H9 (cell line): ENCODE data around the gene HCRT. TPM values are rescaled to one million over a fixed set of nuclear protein-coding genes. Genes with fewer than 3 reads are reported as not detected.

ENCODE experiments used
- DNase-seq: peaks from one replicate; pipeline ENCODE4 v3.0.0-alpha.2; 2017
- H2AFZ ChIP-seq: one replicate; pipeline ENCODE4 v1.6.1; 2013; ENCODE audit warnings: mild to moderate bottlenecking, low read length, control low read depth, moderate library complexity
- H2AK5ac ChIP-seq: 2 replicates; pipeline ENCODE4 v1.6.1; 2013; ENCODE audit warnings: low read length, control low read depth, mixed read lengths; ENCODE audit not compliant: insufficient read length
- H2BK120ac ChIP-seq: one replicate; pipeline ENCODE4 v1.6.1; 2013; ENCODE audit warnings: low read depth, mild to moderate bottlenecking, low read length, control low read depth, inconsistent platforms; ENCODE audit not compliant: poor library complexity, severe bottlenecking
- H2BK12ac ChIP-seq: 2 replicates; pipeline ENCODE4 v1.6.1; 2013; ENCODE audit warnings: low read length, control low read depth, mixed read lengths, low read depth; ENCODE audit not compliant: insufficient read length
- H2BK15ac ChIP-seq: 2 replicates; pipeline ENCODE4 v1.6.1; 2013; ENCODE audit warnings: low read depth, low read length, control low read depth
- H2BK20ac ChIP-seq: one replicate; pipeline ENCODE4 v1.6.1; 2013; ENCODE audit warnings: low read depth, mild to moderate bottlenecking, low read length, control low read depth, inconsistent platforms; ENCODE audit not compliant: poor library complexity, severe bottlenecking
- H2BK5ac ChIP-seq: 2 replicates; pipeline ENCODE4 v1.6.1; 2013; ENCODE audit warnings: low read length, control low read depth, mixed read lengths; ENCODE audit not compliant: insufficient read length
- H3K14ac ChIP-seq: 2 replicates; pipeline ENCODE4 v1.6.1; 2013; ENCODE audit warnings: low read length, control low read depth; ENCODE audit not compliant: insufficient read depth
- H3K18ac ChIP-seq: 2 replicates; pipeline ENCODE4 v1.6.1; 2013; ENCODE audit warnings: low read depth, mild to moderate bottlenecking, mixed read lengths, low read length, control low read depth; ENCODE audit not compliant: insufficient read length
- H3K23ac ChIP-seq: 2 replicates; pipeline ENCODE4 v1.6.1; 2013; ENCODE audit warnings: low read length, control low read depth, mixed read lengths, low read depth; ENCODE audit not compliant: insufficient read length
- H3K23me2 ChIP-seq: 2 replicates; pipeline ENCODE4 v1.6.1; 2013; ENCODE audit warnings: low read depth, mild to moderate bottlenecking, mixed read lengths, low read length, control low read depth; ENCODE audit not compliant: insufficient read length, poor library complexity, severe bottlenecking
- H3K27ac ChIP-seq: 2 replicates; pipeline ENCODE4 v1.5.1; 2013; ENCODE audit warnings: low read length, control low read depth, mixed read lengths, low read depth; ENCODE audit not compliant: insufficient read length
- H3K27me3 ChIP-seq: 2 replicates; pipeline ENCODE4 v1.6.1; 2013; ENCODE audit warnings: low read length, control low read depth, inconsistent platforms; ENCODE audit not compliant: insufficient read depth
- H3K4ac ChIP-seq: 2 replicates; pipeline ENCODE4 v1.6.1; 2013; ENCODE audit warnings: low read depth, mild to moderate bottlenecking, control low read depth, inconsistent platforms, low read length, moderate library complexity
- H3K4me1 ChIP-seq: 2 replicates; pipeline ENCODE4 v1.6.1; 2013; ENCODE audit warnings: low read length, control low read depth, inconsistent platforms; ENCODE audit not compliant: insufficient read depth
- H3K4me2 ChIP-seq: 2 replicates; pipeline ENCODE4 v1.6.1; 2013; ENCODE audit warnings: low read length, control low read depth, mixed read lengths; ENCODE audit not compliant: insufficient read length, insufficient read depth
- H3K56ac ChIP-seq: 2 replicates; pipeline ENCODE4 v1.6.1; 2013; ENCODE audit warnings: low read depth, mild to moderate bottlenecking, mixed read lengths, low read length, control low read depth; ENCODE audit not compliant: insufficient read length
- H3K79me1 ChIP-seq: 2 replicates; pipeline ENCODE4 v1.6.1; 2013; ENCODE audit warnings: low read depth, mild to moderate bottlenecking, moderate library complexity, low read length, control low read depth, inconsistent platforms; ENCODE audit not compliant: insufficient read depth, poor library complexity, severe bottlenecking
- H3K79me2 ChIP-seq: 2 replicates; pipeline ENCODE4 v1.6.1; 2013; ENCODE audit warnings: low read length, control low read depth, inconsistent platforms; ENCODE audit not compliant: insufficient read depth
- H3K9ac ChIP-seq: 2 replicates; pipeline ENCODE4 v1.6.1; 2013; ENCODE audit warnings: low read length, control low read depth, mixed read lengths; ENCODE audit not compliant: insufficient read length; ENCODE audit errors: extremely low read depth
- H3K9me3 ChIP-seq: one replicate; pipeline ENCODE4 v1.6.1; 2013; ENCODE audit warnings: low read depth, low read length, inconsistent platforms; ENCODE audit not compliant: control insufficient read depth
- H3T11ph ChIP-seq: one replicate; pipeline ENCODE4 v1.6.1; 2013; ENCODE audit warnings: mild to moderate bottlenecking, low read length, control low read depth, inconsistent platforms
- H4K20me1 ChIP-seq: one replicate; pipeline ENCODE4 v1.6.1; 2013; ENCODE audit not compliant: control insufficient read depth, insufficient read length, insufficient read depth
- H4K5ac ChIP-seq: 2 replicates; pipeline ENCODE4 v1.6.1; 2013; ENCODE audit warnings: low read depth, mild to moderate bottlenecking, mixed read lengths, low read length, control low read depth; ENCODE audit not compliant: insufficient read length
- H4K8ac ChIP-seq: replicated peaks from 2 replicates; pipeline ENCODE4 v1.6.1; 2013; ENCODE audit warnings: low read length, control low read depth, mixed read lengths, low read depth; ENCODE audit not compliant: insufficient read length
- H4K91ac ChIP-seq: 2 replicates; pipeline ENCODE4 v1.6.1; 2013; ENCODE audit warnings: low read depth, mild to moderate bottlenecking, moderate library complexity, mixed read lengths, low read length, control low read depth; ENCODE audit not compliant: insufficient read length
- H3K27ac Mint-ChIP-seq, 3 experiments: 2 replicates in 2 of 3; 3 replicates in 1 of 3; pipeline ENCODE4 v1.8.0; 2020 to 2021; ENCODE audit warnings: mixed read lengths in 3 of 3, mild to moderate bottlenecking in 1 of 3, moderate library complexity in 1 of 3
- H3K27me3 Mint-ChIP-seq: 2 replicates; pipeline ENCODE4 v1.8.0; 2021; ENCODE audit warnings: low read depth, mild to moderate bottlenecking, moderate library complexity, mixed read lengths
- H3K36me3 Mint-ChIP-seq, 3 experiments: 2 replicates in 2 of 3; 3 replicates in 1 of 3; pipeline ENCODE4 v1.8.0; 2020 to 2021; ENCODE audit warnings: low read depth in 3 of 3, mixed read lengths in 3 of 3; ENCODE audit not compliant: insufficient read depth in 1 of 3
- H3K4me1 Mint-ChIP-seq, 2 experiments: 2 replicates each; pipeline ENCODE4 v1.8.0; 2020; ENCODE audit warnings: mixed read lengths in 2 of 2
- H3K4me3 Mint-ChIP-seq, 2 experiments: 2 replicates in 1 of 2; 3 replicates in 1 of 2; pipeline ENCODE4 v1.8.0; 2020 to 2021; ENCODE audit warnings: mild to moderate bottlenecking in 2 of 2, mixed read lengths in 2 of 2, moderate library complexity in 1 of 2
- H3K9me3 Mint-ChIP-seq, 2 experiments: 2 replicates in 1 of 2; 3 replicates in 1 of 2; pipeline ENCODE4 v1.8.0; 2020; ENCODE audit warnings: mild to moderate bottlenecking in 2 of 2, mixed read lengths in 2 of 2, moderate library complexity in 1 of 2
- CTCF ChIP-seq: fragments of 200-600 bp; sonication (generic); conservative IDR thresholded peaks from 3 replicates; pipeline ENCODE4 v1.8.0; 2021; ENCODE audit warnings: antibody characterized with exemption, mild to moderate bottlenecking
- WGBS: extraction: QIAGEN DNeasy Blood & Tissue Kit; methylation state at CpG from one replicate; pipeline ENCODE4 v1.1.7; 2013; ENCODE audit warnings: missing lambda C conversion rate, low lambda C conversion rate, mixed read lengths; ENCODE audit not compliant: insufficient read length; ENCODE audit errors: extremely low coverage; 5-methylcytosine and 5-hydroxymethylcytosine counted together
- total RNA-seq: library from RNA; stranded (reverse); gene quantifications from 2 replicates; pipeline ENCODE4 v1.2.1, GENCODE V29; 2021

Gene HCRT
- total RNA-seq, 1 experiment from 2014 or later = not detected

GRCh38 chr17:42197564-42198156 lies 12.4 kb upstream of the HCRT start:
- no peak overlapping the region for H2AFZ ChIP-seq
- H4K5ac ChIP-seq = no peak overlapping the region
- no peaks in the 10 kb centered on the region for H3K9me3 ChIP-seq
- H3K4me2 ChIP-seq = no peak overlapping the region
- no peak for DNase-seq
- H3K23ac ChIP-seq = no peak overlapping the region
- H2BK120ac ChIP-seq = no peak overlapping the region
- H3K56ac ChIP-seq = no peak overlapping the region
- H3K27ac ChIP-seq = no peak overlapping the region
- H3K18ac ChIP-seq = no peak overlapping the region
- no peak for TF ChIP-seq CTCF
- H3K4ac ChIP-seq = no peak overlapping the region
- H2BK15ac ChIP-seq = no peak overlapping the region
- H3T11ph ChIP-seq = no peak overlapping the region
- no peak overlapping the region for H2AK5ac ChIP-seq
- no peak overlapping the region for H4K91ac ChIP-seq
- H3K4me1 ChIP-seq = no peaks in the 10 kb centered on the region
- no CpG with 5 or more reads among the region's 8 CpGs for WGBS
- no peak overlapping the region for H3K14ac ChIP-seq
- Mint-ChIP-seq H3K9me3 (no peaks in the 10 kb centered on the region), H3K36me3 (peaks cover 3 to 18% (median 15%) of the 10 kb centered on the region in 3 experiments; a peak in 5 of 7 replicates), H3K27me3 (no peaks in the 10 kb centered on the region), H3K27ac (peak overlapping the region in 1 of 3 experiments; percentile 86; a peak in 3 of 7 replicates), H3K4me1 (peaks cover 11 to 17% of the 10 kb centered on the region in 2 experiments), H3K4me3 (no peak overlapping the region)
- no peaks in the 10 kb centered on the region for H4K20me1 ChIP-seq
- H4K8ac ChIP-seq = no peak overlapping the region
- H3K9ac ChIP-seq = no peak overlapping the region
- no peak overlapping the region for H2BK12ac ChIP-seq
- H2BK20ac ChIP-seq = no peak overlapping the region
- H3K27me3 ChIP-seq = no peaks in the 10 kb centered on the region
- no peak overlapping the region for H2BK5ac ChIP-seq
- H3K79me2 ChIP-seq = no peaks in the 10 kb centered on the region
- H3K23me2 ChIP-seq = peaks cover 3% of the 10 kb centered on the region
- no peaks in the 10 kb centered on the region for H3K79me1 ChIP-seq
